Measurements from ENCODE around the gene MYNN. TPM values are rescaled to one million over a fixed set of nuclear protein-coding genes. Genes with fewer than 3 reads are reported as not detected.

MYNN gene
- total RNA-seq, 4 donors from 2014 or later = 19.4 to 25.0 (median 21.3) TPM

- intact Hi-C loops (cut with DNase I) = loop anchor here (10.0 kb wide), 1 partner anchor 74 kb away; no protein-coding TSS in a partner anchor
- 84 to 85% methylated on average over 3 of the region's 3 CpGs for WGBS, 2 donors
- no peak for TF ChIP-seq POLR2A (IDR thresholded peaks at IDR 0.05)
- TF ChIP-seq, protein P1, sequence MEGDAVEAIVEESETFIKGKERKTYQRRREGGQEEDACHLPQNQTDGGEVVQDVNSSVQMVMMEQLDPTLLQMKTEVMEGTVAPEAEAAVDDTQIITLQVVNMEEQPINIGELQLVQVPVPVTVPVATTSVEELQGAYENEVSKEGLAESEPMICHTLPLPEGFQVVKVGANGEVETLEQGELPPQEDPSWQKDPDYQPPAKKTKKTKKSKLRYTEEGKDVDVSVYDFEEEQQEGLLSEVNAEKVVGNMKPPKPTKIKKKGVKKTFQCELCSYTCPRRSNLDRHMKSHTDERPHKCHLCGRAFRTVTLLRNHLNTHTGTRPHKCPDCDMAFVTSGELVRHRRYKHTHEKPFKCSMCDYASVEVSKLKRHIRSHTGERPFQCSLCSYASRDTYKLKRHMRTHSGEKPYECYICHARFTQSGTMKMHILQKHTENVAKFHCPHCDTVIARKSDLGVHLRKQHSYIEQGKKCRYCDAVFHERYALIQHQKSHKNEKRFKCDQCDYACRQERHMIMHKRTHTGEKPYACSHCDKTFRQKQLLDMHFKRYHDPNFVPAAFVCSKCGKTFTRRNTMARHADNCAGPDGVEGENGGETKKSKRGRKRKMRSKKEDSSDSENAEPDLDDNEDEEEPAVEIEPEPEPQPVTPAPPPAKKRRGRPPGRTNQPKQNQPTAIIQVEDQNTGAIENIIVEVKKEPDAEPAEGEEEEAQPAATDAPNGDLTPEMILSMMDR (IDR thresholded peaks at IDR 0.05) = no peak
Observed at GRCh38 chr3:169748670-169749069, 24.5 kb upstream of the MYNN start.

DNA sequence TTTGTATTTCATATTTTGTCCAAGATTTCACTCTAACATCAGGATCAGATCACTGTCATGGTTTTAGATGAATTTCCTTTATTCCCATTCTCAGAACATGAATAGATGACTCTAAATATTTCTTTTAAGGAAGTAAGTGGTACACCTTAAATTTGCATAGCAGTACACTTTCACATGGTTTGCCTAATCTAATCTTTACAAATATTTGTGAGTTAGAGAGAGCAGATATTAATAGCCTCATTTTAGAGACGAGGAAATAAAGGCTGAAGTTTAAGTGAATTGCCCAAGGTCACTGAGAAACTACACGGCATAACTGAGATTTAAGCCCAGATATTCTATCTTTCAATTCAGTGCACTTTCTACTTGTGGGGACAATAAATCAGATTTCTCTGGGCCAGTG lies 22.5 kb upstream of the MYNN start:
- no peaks in the 10 kb centered on the region for H3K4me1 ChIP-seq
- no peaks in the 10 kb centered on the region for H3K9me3 ChIP-seq
- intact Hi-C loops (cut with DNase I) = no loop called here
- TF ChIP-seq, protein P1 (IDR thresholded peaks at IDR 0.05) = no peak
- TF ChIP-seq POLR2A (IDR thresholded peaks at IDR 0.05) = no peak
- H3K27me3 ChIP-seq = peaks cover 6% of the 10 kb centered on the region
- no peak overlapping the region for H3K4me3 ChIP-seq (replicated peaks in 1 of 3)
- H3K36me3 ChIP-seq = no peaks in the 10 kb centered on the region
- no peak for DNase-seq
- H3K27ac ChIP-seq = no peak overlapping the region
- 78 to 84% methylated on average over 2 of the region's 2 CpGs for WGBS, 2 donors

More at GRCh38 chr3:169748670-169749069, 24.5 kb upstream of the MYNN start:
- Histone ChIP-seq H3K9me3 (no peaks in the 10 kb centered on the region), H3K36me3 (no peaks in the 10 kb centered on the region), H3K27me3 (peaks cover 6% of the 10 kb centered on the region), H3K4me3 (replicated peaks in 1 of 3) (no peak overlapping the region), H3K27ac (no peak overlapping the region), H3K4me1 (no peaks in the 10 kb centered on the region)
- DNase-seq = no peak

- no peaks in the 10 kb centered on the region for H3K9me3 ChIP-seq
- intact Hi-C loops (cut with DNase I) = no loop called here
- H3K4me3 ChIP-seq (replicated peaks in 1 of 3) = no peak overlapping the region
- TF ChIP-seq, protein P1 (IDR thresholded peaks at IDR 0.05) = no peak
- no peak for TF ChIP-seq POLR2A (IDR thresholded peaks at IDR 0.05)
- no peak overlapping the region for H3K27ac ChIP-seq
- DNase-seq = no peak
- H3K36me3 ChIP-seq = no peaks in the 10 kb centered on the region
- peaks cover 6% of the 10 kb centered on the region for H3K27me3 ChIP-seq
- WGBS, 2 donors = 84 to 90% methylated on average over 2 of the region's 2 CpGs
- H3K4me1 ChIP-seq = no peaks in the 10 kb centered on the region
Observed at GRCh38 chr3:169751875-169752274, 21.3 kb upstream of the MYNN start.

- intact Hi-C loops (cut with DNase I) = no loop called here
- Histone ChIP-seq H3K4me3 (replicated peaks in 1 of 3) (no peak overlapping the region), H3K27me3 (peaks cover 6% of the 10 kb centered on the region), H3K36me3 (no peaks in the 10 kb centered on the region), H3K27ac (no peak overlapping the region), H3K9me3 (no peaks in the 10 kb centered on the region), H3K4me1 (no peaks in the 10 kb centered on the region)
- 93 to 97% methylated on average over 3 of the region's 3 CpGs for WGBS, 2 donors
- TF ChIP-seq, protein P1 (IDR thresholded peaks at IDR 0.05) = no peak
- no peak for TF ChIP-seq POLR2A (IDR thresholded peaks at IDR 0.05)
- no peak for DNase-seq
Observed at GRCh38 chr3:169754711-169755110, 18.5 kb upstream of the MYNN start.

DNA sequence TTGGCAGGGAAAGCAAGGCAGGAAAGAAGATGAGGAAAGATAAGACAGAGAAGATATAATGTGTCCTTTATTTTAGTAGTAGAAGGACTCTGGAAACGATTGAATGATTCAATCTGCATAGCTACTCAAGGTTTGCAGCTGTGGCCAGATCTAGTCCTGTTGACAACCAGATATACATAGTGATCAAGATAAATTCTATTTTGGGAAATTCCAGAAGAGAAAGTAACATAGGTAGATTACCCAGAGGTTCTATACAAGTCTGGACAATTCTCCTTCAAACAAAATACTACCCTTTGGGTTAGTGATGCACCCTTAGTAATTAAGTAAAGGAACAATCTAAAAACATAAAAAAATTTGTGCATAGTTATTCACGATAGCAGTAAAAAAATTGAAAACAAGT lies 17.7 kb upstream of the MYNN start:
- H3K9me3 ChIP-seq = no peaks in the 10 kb centered on the region
- peaks cover 6% of the 10 kb centered on the region for H3K27me3 ChIP-seq
- DNase-seq = no peak
- H3K4me3 ChIP-seq (replicated peaks in 1 of 3) = no peak overlapping the region
- TF ChIP-seq, protein P1 (IDR thresholded peaks at IDR 0.05) = no peak
- TF ChIP-seq POLR2A (IDR thresholded peaks at IDR 0.05) = no peak
- H3K27ac ChIP-seq = no peak overlapping the region
- 77 to 83% methylated on average over 2 of the region's 2 CpGs for WGBS, 2 donors
- no peaks in the 10 kb centered on the region for H3K4me1 ChIP-seq
- intact Hi-C loops (cut with DNase I) = no loop called here
- no peaks in the 10 kb centered on the region for H3K36me3 ChIP-seq
